Duodenal mucosa (tissue), 2 donors: ENCODE data around the gene UBA6.

Experiments
- H3K27ac ChIP-seq: one replicate; pipeline ENCODE4 v1.7.0; 2013; ENCODE audit warnings: low read depth, low read length
- H3K27me3 ChIP-seq, 2 donors: one replicate each; pipeline ENCODE4 v1.7.0; 2013; ENCODE audit warnings: low read length in 2 of 2, control low read depth in 1 of 2; ENCODE audit not compliant: insufficient read depth in 2 of 2, control insufficient read depth in 1 of 2
- H3K36me3 ChIP-seq, 2 donors: one replicate each; pipeline ENCODE4 v1.7.0; 2013; ENCODE audit warnings: low read length in 2 of 2, control low read depth in 1 of 2; ENCODE audit not compliant: insufficient read depth in 2 of 2, control insufficient read depth in 1 of 2
- H3K4me1 ChIP-seq, 2 donors: one replicate each; pipeline ENCODE4 v1.7.0; 2013; ENCODE audit warnings: low read length in 2 of 2, control low read depth in 1 of 2; ENCODE audit not compliant: insufficient read depth in 2 of 2, control insufficient read depth in 1 of 2
- H3K4me3 ChIP-seq, 2 donors: one replicate each; pipeline ENCODE4 v1.7.0; 2013; ENCODE audit warnings: low read length in 2 of 2, low read depth in 1 of 2
- H3K9ac ChIP-seq, 2 donors: one replicate each; pipeline ENCODE4 v1.7.0; 2013; ENCODE audit warnings: low read length in 2 of 2, low read depth in 1 of 2
- H3K9me3 ChIP-seq, 2 donors: one replicate each; pipeline ENCODE4 v1.7.0; 2013; ENCODE audit warnings: low read length in 2 of 2, control low read depth in 1 of 2; ENCODE audit not compliant: control insufficient read depth in 1 of 2

The UBA6 gene

DNA sequence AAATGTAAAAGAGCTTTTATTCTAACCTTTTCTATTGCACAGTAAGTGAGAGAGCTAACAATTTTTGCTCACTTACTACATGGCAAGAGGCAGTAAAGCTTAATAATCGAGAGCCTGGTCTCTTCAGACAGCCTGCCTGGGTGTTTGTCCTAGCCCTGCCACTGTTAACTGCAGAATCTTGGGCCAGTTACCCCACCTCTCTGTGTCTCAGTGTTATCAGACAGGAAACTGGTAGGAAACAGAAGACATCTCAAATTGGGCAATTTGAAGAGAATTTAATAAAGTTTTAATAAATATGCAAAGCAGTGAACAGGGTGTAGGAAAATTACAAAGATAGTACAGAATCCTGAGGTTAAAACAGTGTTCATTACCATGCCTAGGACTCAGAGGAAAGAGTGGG is 129.0 kb downstream of the UBA6 start:
- no peaks in the 10 kb centered on the region for H3K9me3 ChIP-seq
- H3K36me3 ChIP-seq = no peaks in the 10 kb centered on the region
- no peak overlapping the region for H3K4me3 ChIP-seq
- H3K27ac ChIP-seq = no peak overlapping the region
- no peak overlapping the region for H3K9ac ChIP-seq
- no peaks in the 10 kb centered on the region for H3K27me3 ChIP-seq
- no peaks in the 10 kb centered on the region for H3K4me1 ChIP-seq

DNA sequence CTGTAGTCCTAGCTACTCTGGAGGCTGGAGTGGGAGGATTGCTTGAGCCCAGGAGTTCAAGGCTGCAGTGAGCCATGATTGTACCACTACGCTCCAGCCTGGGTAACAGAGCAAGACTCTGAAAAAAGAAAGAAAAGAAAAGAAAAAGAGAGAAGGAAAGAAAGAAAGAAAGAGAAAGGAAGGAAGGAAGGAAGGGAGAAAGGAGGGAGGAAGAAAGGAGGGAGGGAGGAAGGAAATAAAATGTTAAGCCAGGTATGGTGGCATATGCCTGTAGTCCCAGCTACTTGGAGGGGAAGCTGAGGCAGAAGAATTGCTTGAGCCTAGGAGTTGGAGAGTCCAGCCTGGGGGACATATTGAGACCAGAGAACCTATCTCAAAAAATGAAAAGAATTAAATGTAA is 130.4 kb downstream of the UBA6 start:
- no peaks in the 10 kb centered on the region for H3K4me1 ChIP-seq
- H3K27ac ChIP-seq = no peak overlapping the region
- H3K27me3 ChIP-seq = no peaks in the 10 kb centered on the region
- no peaks in the 10 kb centered on the region for H3K36me3 ChIP-seq
- H3K4me3 ChIP-seq = no peak overlapping the region
- H3K9ac ChIP-seq = no peak overlapping the region
- H3K9me3 ChIP-seq = no peaks in the 10 kb centered on the region

DNA sequence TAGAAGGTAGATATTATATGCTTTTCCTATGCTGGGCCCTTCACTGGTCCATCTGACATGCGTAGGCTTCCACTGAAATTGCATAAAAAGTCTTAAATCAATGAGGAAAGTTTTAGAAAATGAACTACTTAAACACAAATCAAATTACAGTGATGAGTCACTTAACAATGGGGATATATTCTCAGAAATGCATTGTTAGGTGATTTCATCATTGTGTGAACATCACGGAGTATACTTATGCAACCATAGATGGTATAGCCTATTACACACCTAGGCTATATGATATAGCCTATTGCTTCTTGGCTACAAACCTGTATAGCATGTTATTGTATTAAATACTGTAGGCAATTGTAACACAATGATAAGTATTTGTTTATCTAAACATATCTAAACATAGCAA is 132.1 kb downstream of the UBA6 start:
- Histone ChIP-seq H3K4me3 (no peak overlapping the region), H3K36me3 (no peaks in the 10 kb centered on the region), H3K9ac (no peak overlapping the region), H3K9me3 (no peaks in the 10 kb centered on the region), H3K27me3 (no peaks in the 10 kb centered on the region), H3K4me1 (no peaks in the 10 kb centered on the region), H3K27ac (no peak overlapping the region)

DNA sequence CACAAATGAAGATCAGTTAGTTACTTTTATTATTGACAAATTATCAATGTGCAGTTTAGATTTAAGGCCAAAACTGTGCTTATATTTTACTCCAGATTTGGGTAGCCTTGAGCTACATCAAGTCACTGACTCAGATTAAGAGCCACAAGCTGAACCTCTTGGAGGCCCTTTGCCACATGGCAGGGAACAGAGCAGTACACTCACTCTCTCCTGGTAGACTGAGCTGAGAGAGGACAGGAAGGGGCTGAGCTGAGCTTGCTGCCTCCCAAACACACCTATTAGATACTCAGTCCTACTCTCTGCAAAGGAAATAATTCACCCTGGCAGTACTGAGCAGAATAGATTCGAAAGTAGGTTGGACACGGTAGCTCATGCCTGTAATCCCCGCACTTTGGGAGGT is 134.6 kb downstream of the UBA6 start:
- Histone ChIP-seq H3K9me3 (no peaks in the 10 kb centered on the region), H3K9ac (no peak overlapping the region), H3K4me1 (no peaks in the 10 kb centered on the region), H3K4me3 (no peak overlapping the region), H3K27ac (no peak overlapping the region), H3K36me3 (no peaks in the 10 kb centered on the region), H3K27me3 (no peaks in the 10 kb centered on the region)

DNA sequence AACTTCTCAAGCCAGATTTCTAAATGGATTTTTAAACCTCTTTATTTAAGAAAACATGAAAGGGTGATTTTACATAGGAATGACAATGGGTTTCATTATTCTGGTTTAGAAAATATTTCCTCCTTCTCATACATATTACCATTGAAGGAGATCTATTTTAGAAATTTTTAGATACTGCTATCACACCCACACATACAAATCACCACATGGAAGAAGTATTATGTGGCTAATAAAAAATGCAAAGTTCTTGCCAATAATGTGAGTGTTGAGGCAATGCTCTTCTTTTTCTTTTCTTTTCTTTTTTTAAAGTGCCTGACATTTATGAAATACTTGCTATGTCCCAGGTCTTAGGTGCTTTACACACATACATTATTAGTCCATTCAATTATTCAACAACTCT is 135.7 kb downstream of the UBA6 start:
- no peaks in the 10 kb centered on the region for H3K4me1 ChIP-seq
- no peak overlapping the region for H3K4me3 ChIP-seq
- no peak overlapping the region for H3K27ac ChIP-seq
- H3K27me3 ChIP-seq = no peaks in the 10 kb centered on the region
- H3K9me3 ChIP-seq = no peaks in the 10 kb centered on the region
- no peaks in the 10 kb centered on the region for H3K36me3 ChIP-seq
- no peak overlapping the region for H3K9ac ChIP-seq
